ENCODE data around the gene NIBAN1.

Gene NIBAN1

GRCh38 chr1:184954232-184954995, 19.9 kb downstream of the NIBAN1 start:
- H3K79me2 ChIP-seq (ENCODE audit: insufficient read depth, low read length): no peaks in the 10 kb centered on the region
- H3K4me2 ChIP-seq (ENCODE audit: low read depth, low read length, poor library complexity, severe bottlenecking): no peak overlapping the region
- no peaks in the 10 kb centered on the region for H3K27me3 ChIP-seq (ENCODE audit: insufficient read depth, low read length, poor library complexity, severe bottlenecking)
- H3K9me3 ChIP-seq (ENCODE audit: insufficient read depth, low read depth, low read length): no peaks in the 10 kb centered on the region
- no peak overlapping the region for H3K9ac ChIP-seq (ENCODE audit: low read depth, low read length, poor library complexity, severe bottlenecking)
- H3K4me1 ChIP-seq (ENCODE audit: insufficient read depth, low read length, poor library complexity, severe bottlenecking): no peaks in the 10 kb centered on the region
- no peaks in the 10 kb centered on the region for H4K20me1 ChIP-seq (ENCODE audit: insufficient read depth, low read length, poor library complexity, severe bottlenecking)
- H2AFZ ChIP-seq (ENCODE audit: low read length): no peak overlapping the region
- TF ChIP-seq CTCF (conservative IDR thresholded peaks at IDR 0.05; ENCODE audit: low read length) (peak; percentile 38), EZH2phosphoT487 (IDR thresholded peaks at IDR 0.05; ENCODE audit: borderline replicate concordance) (no peak)
- no peaks in the 10 kb centered on the region for H3K9me2 ChIP-seq (replicated peaks; ENCODE audit: low read depth, low read length)
- no peaks in the 10 kb centered on the region for H3K36me3 ChIP-seq (ENCODE audit: insufficient read depth, low read length)
- H3K4me3 ChIP-seq (ENCODE audit: low read length, poor library complexity, severe bottlenecking): no peak overlapping the region
- H3F3A ChIP-seq (ENCODE audit: low read depth): no peaks in the 10 kb centered on the region

- no peaks in the 10 kb centered on the region for H3K79me2 ChIP-seq (ENCODE audit: insufficient read depth, low read length)
- no peaks in the 10 kb centered on the region for H3K36me3 ChIP-seq (ENCODE audit: insufficient read depth, low read length)
- no peaks in the 10 kb centered on the region for H3F3A ChIP-seq (ENCODE audit: low read depth)
- H3K9me3 ChIP-seq (ENCODE audit: insufficient read depth, low read depth, low read length): no peaks in the 10 kb centered on the region
- H3K4me2 ChIP-seq (ENCODE audit: low read depth, low read length, poor library complexity, severe bottlenecking): no peak overlapping the region
- no peaks in the 10 kb centered on the region for H3K27me3 ChIP-seq (ENCODE audit: insufficient read depth, low read length, poor library complexity, severe bottlenecking)
- no peak overlapping the region for H3K4me3 ChIP-seq (ENCODE audit: low read length, poor library complexity, severe bottlenecking)
- H3K4me1 ChIP-seq (ENCODE audit: insufficient read depth, low read length, poor library complexity, severe bottlenecking): no peaks in the 10 kb centered on the region
- no peak overlapping the region for H2AFZ ChIP-seq (ENCODE audit: low read length)
- no peaks in the 10 kb centered on the region for H3K9me2 ChIP-seq (replicated peaks; ENCODE audit: low read depth, low read length)
- H3K9ac ChIP-seq (ENCODE audit: low read depth, low read length, poor library complexity, severe bottlenecking): no peak overlapping the region
- no peak for TF ChIP-seq EZH2phosphoT487 (IDR thresholded peaks at IDR 0.05; ENCODE audit: borderline replicate concordance)
- H4K20me1 ChIP-seq (ENCODE audit: insufficient read depth, low read length, poor library complexity, severe bottlenecking): no peaks in the 10 kb centered on the region
Observed at GRCh38 chr1:184953600-184954219, 20.6 kb downstream of the NIBAN1 start.

- no peaks in the 10 kb centered on the region for H4K20me1 ChIP-seq (ENCODE audit: insufficient read depth, low read length, poor library complexity, severe bottlenecking)
- no peaks in the 10 kb centered on the region for H3K36me3 ChIP-seq (ENCODE audit: insufficient read depth, low read length)
- H3K9me3 ChIP-seq (ENCODE audit: insufficient read depth, low read depth, low read length): no peaks in the 10 kb centered on the region
- no peak overlapping the region for H3K4me3 ChIP-seq (ENCODE audit: low read length, poor library complexity, severe bottlenecking)
- no peaks in the 10 kb centered on the region for H3K79me2 ChIP-seq (ENCODE audit: insufficient read depth, low read length)
- H3K27me3 ChIP-seq (ENCODE audit: insufficient read depth, low read length, poor library complexity, severe bottlenecking): no peaks in the 10 kb centered on the region
- no peaks in the 10 kb centered on the region for H3K4me1 ChIP-seq (ENCODE audit: insufficient read depth, low read length, poor library complexity, severe bottlenecking)
- H2AFZ ChIP-seq (ENCODE audit: low read length): no peak overlapping the region
- H3K9me2 ChIP-seq (replicated peaks; ENCODE audit: low read depth, low read length): no peaks in the 10 kb centered on the region
- TF ChIP-seq CTCF (conservative IDR thresholded peaks at IDR 0.05; ENCODE audit: low read length): no peak
- no peak for TF ChIP-seq EZH2phosphoT487 (IDR thresholded peaks at IDR 0.05; ENCODE audit: borderline replicate concordance)
- no peak overlapping the region for H3K9ac ChIP-seq (ENCODE audit: low read depth, low read length, poor library complexity, severe bottlenecking)
- no peaks in the 10 kb centered on the region for H3F3A ChIP-seq (ENCODE audit: low read depth)
- no peak overlapping the region for H3K4me2 ChIP-seq (ENCODE audit: low read depth, low read length, poor library complexity, severe bottlenecking)
Observed at GRCh38 chr1:184952428-184952827, 21.9 kb downstream of the NIBAN1 start.

Data from Loucy (cell line).